Panc1 (cell line): ENCODE measurements around the gene GALNT16. TPM values are rescaled to one million over a fixed set of nuclear protein-coding genes. Genes with fewer than 3 reads are reported as not detected.

Source experiments
- ATAC-seq: fragments of 200-7000 bp; cut with Tn5 transposase; 2 replicates; pipeline ENCODE4 v1.9.1; 2020; ENCODE audit warnings: mild to moderate bottlenecking, moderate library complexity
- BruUV-seq: library from RNA; stranded (reverse); fragments of 400-500 nt; replicated peaks from 2 replicates; lab custom pipeline; 2021; lab: Mats Ljungman, UMichigan
- CTCF ChIA-PET: fragments of 300-600 bp; sonication (Branson Sonifier 250); formaldehyde crosslinking; loops from one replicate; lab custom pipeline; 2022; ENCODE audit warnings: antibody characterized with exemption; lab: Charles Lee
- POLR2A ChIA-PET: fragments of 300-600 bp; sonication (Branson Sonifier 250); formaldehyde crosslinking; loops from one replicate; lab custom pipeline; 2022; ENCODE audit warnings: antibody characterized with exemption; lab: Charles Lee
- DNase-seq: peaks from one replicate; pipeline ENCODE4 v3.0.0-alpha.2; 2010; ENCODE audit warnings: low read depth, low spot score
- H3K27ac ChIP-seq: 2 replicates; pipeline ENCODE4 v1.5.1; 2011; ENCODE audit warnings: mild to moderate bottlenecking, low read length, inconsistent platforms
- H3K27me3 ChIP-seq: fragments of 200-500 bp; sonication (Bioruptor generic); 2 replicates; pipeline ENCODE4 v1.6.0; 2014; ENCODE audit warnings: low read length, inconsistent platforms; ENCODE audit not compliant: control insufficient read depth, insufficient read depth
- H3K36me3 ChIP-seq: fragments of 200-500 bp; sonication (Bioruptor generic); 2 replicates; pipeline ENCODE4 v1.5.1; 2014; ENCODE audit warnings: inconsistent platforms, mild to moderate bottlenecking, low read length, moderate library complexity; ENCODE audit not compliant: control insufficient read depth, insufficient read depth
- H3K4me1 ChIP-seq: 2 replicates; pipeline ENCODE4 v1.5.1; 2011; ENCODE audit warnings: inconsistent platforms, mild to moderate bottlenecking, low read length, moderate library complexity; ENCODE audit not compliant: control insufficient read depth, insufficient read depth
- H3K4me3 ChIP-seq, 2 experiments: 2 replicates each; pipeline ENCODE4 v1.5.1; 2011 to 2012; ENCODE audit warnings: low read depth in 2 of 2, low read length in 2 of 2, mild to moderate bottlenecking in 2 of 2, inconsistent platforms in 1 of 2, moderate library complexity in 1 of 2
- H3K9me3 ChIP-seq: fragments of 200-500 bp; sonication (Bioruptor generic); 2 replicates; pipeline ENCODE4 v1.5.1; 2014; ENCODE audit warnings: low read depth, mild to moderate bottlenecking, inconsistent platforms, low read length, moderate library complexity; ENCODE audit not compliant: control insufficient read depth, insufficient read depth
- CTCF ChIP-seq: fragments of 450-650 bp; IDR thresholded peaks from 2 replicates; pipeline ENCODE4 v1.5.1; 2017; ENCODE audit warnings: mild to moderate bottlenecking
- POLR2AphosphoS5 ChIP-seq: IDR thresholded peaks from 2 replicates; pipeline ENCODE4 v1.6.1; 2012; ENCODE audit warnings: mild to moderate bottlenecking, low read depth, low read length, moderate library complexity
- REST ChIP-seq, 2 experiments: IDR thresholded peaks; 2 replicates each; pipeline ENCODE4 v1.6.1; 2011 to 2012; ENCODE audit warnings: low read depth in 2 of 2, control low read depth in 1 of 2, low read length in 1 of 2, mild to moderate bottlenecking in 1 of 2, moderate library complexity in 1 of 2; ENCODE audit not compliant: insufficient read depth in 1 of 2
- SIN3A ChIP-seq: IDR thresholded peaks from 2 replicates; pipeline ENCODE4 v1.6.1; 2012; ENCODE audit warnings: low read depth, mild to moderate bottlenecking, low read length, moderate library complexity, borderline replicate concordance; ENCODE audit not compliant: insufficient read depth
- TCF7L2 ChIP-seq: IDR thresholded peaks from 2 replicates; pipeline ENCODE4 v1.6.1; 2011; ENCODE audit warnings: mild to moderate bottlenecking, low read depth, low read length, inconsistent platforms
- in situ Hi-C: cut with HindIII; loops from 2 replicates; pipeline ENCODE4 v1.10.0; 2016; ENCODE audit warnings: low sequenced_read_pairs, low pct_unique_long_range_greater_than_20kb
- intact Hi-C: fragments of 100-400 bp; cut with micrococcal nuclease; formaldehyde crosslinking; loops from one replicate; pipeline ENCODE4 v1.10.0; 2022; ENCODE audit not compliant: unreplicated experiment
- total RNA-seq: library from RNA; stranded (reverse); gene quantifications from one replicate; pipeline ENCODE4 v1.2.1, GENCODE V29; 2021; ENCODE audit not compliant: unreplicated experiment

Gene GALNT16
- total RNA-seq, 1 experiment from 2014 or later, result 0.72 TPM

- no peaks in the 10 kb centered on the region for H3K9me3 ChIP-seq
- no peak for DNase-seq
- no peak for ATAC-seq
- H3K4me3 ChIP-seq, result no peak overlapping the region
- in situ Hi-C loops, result no loop called here
- H3K27me3 ChIP-seq, result no peaks in the 10 kb centered on the region
- H3K36me3 ChIP-seq, result no peaks in the 10 kb centered on the region
- intact Hi-C loops, result no loop called here
- no TSS peak for BruUV-seq
- TF ChIP-seq CTCF (no peak), POLR2AphosphoS5 (no peak), REST (IDR thresholded peaks at IDR 0.05; ENCODE audit: insufficient read depth in 1 of 2, low read depth in 2 of 2, low read length in 1 of 2) (no peak), TCF7L2 (no peak), SIN3A (no peak)
- H3K27ac ChIP-seq, result no peak overlapping the region
- POLR2A ChIA-PET, result no interaction called here
- no peaks in the 10 kb centered on the region for H3K4me1 ChIP-seq
- CTCF ChIA-PET, result no interaction called here
Observed at GRCh38 chr14:69235708-69236107, 24.2 kb upstream of the GALNT16 start.

GRCh38 chr14:69237142-69237541, 22.8 kb upstream of the GALNT16 start:
- CTCF ChIA-PET, result no interaction called here
- H3K27ac ChIP-seq, result no peak overlapping the region
- no peaks in the 10 kb centered on the region for H3K9me3 ChIP-seq
- POLR2A ChIA-PET, result no interaction called here
- no peak for DNase-seq
- TF ChIP-seq CTCF, result no peak
- TF ChIP-seq REST (IDR thresholded peaks at IDR 0.05; ENCODE audit: insufficient read depth in 1 of 2, low read depth in 2 of 2, low read length in 1 of 2), result no peak
- TF ChIP-seq SIN3A, result no peak
- TF ChIP-seq TCF7L2, result no peak
- TF ChIP-seq POLR2AphosphoS5, result no peak
- H3K4me1 ChIP-seq, result no peaks in the 10 kb centered on the region
- BruUV-seq, result no TSS peak
- ATAC-seq, result no peak
- H3K36me3 ChIP-seq, result no peaks in the 10 kb centered on the region
- in situ Hi-C loops (no loop called here), intact Hi-C loops (no loop called here)
- H3K27me3 ChIP-seq, result no peaks in the 10 kb centered on the region
- no peak overlapping the region for H3K4me3 ChIP-seq
